ENCODE measurements around the gene SEMA5A.
A peak's percentile ranks its signal among the peaks of the same experiment; 100 is the strongest.

GRCh38 chr5:9188956-9189355 is 356.9 kb downstream of the SEMA5A start:
- TF ChIP-seq CTCF (IDR thresholded peaks at IDR 0.05) (peak in 1 of 12 donors; percentile 19), POLR2A (IDR thresholded peaks at IDR 0.05) (no peak)
